IMR-90 (cell line): ENCODE data around the gene AGBL1. TPM values are rescaled to one million over a fixed set of nuclear protein-coding genes. Genes with fewer than 3 reads are reported as not detected.

ENCODE experiments used
- ATAC-seq: fragments of 200-7000 bp; cut with Tn5 transposase; 2 replicates; pipeline ENCODE4 v1.9.1; 2020; ENCODE audit warnings: low read depth, mild to moderate bottlenecking, moderate library complexity
- BruUV-seq: library from RNA; stranded (reverse); fragments of 400-500 nt; replicated peaks from 2 replicates; lab custom pipeline; 2021; lab: Mats Ljungman, UMichigan
- CTCF ChIA-PET: fragments of 300-600 bp; formaldehyde crosslinking; extraction: SDS; loops from one replicate; lab custom pipeline; 2021; ENCODE audit warnings: antibody characterized with exemption; lab: Yijun Ruan, JAX
- POLR2A ChIA-PET: fragments of 300-600 bp; sonication (Branson Sonifier 250); formaldehyde crosslinking; loops from one replicate; lab custom pipeline; 2022; ENCODE audit warnings: antibody characterized with exemption; ENCODE audit not compliant: unreplicated experiment; lab: Charles Lee
- DNase-seq: peaks from one replicate; pipeline ENCODE4 v3.0.0; 2013
- H2AFZ ChIP-seq: replicated peaks from 2 replicates; pipeline ENCODE3; 2013; ENCODE audit warnings: low read length, mild to moderate bottlenecking; ENCODE audit not compliant: poor library complexity
- H2AK5ac ChIP-seq: 2 replicates; pipeline ENCODE4 v1.6.1; 2013; ENCODE audit warnings: low read depth, low read length, inconsistent platforms
- H2AK9ac ChIP-seq: replicated peaks from 2 replicates; pipeline ENCODE3; 2013; ENCODE audit warnings: mild to moderate bottlenecking, low read depth, low read length, moderate library complexity; ENCODE audit not compliant: poor library complexity
- H2BK120ac ChIP-seq: 2 replicates; pipeline ENCODE4 v1.6.1; 2013; ENCODE audit warnings: low read depth, low read length, inconsistent platforms
- H2BK15ac ChIP-seq: 3 replicates; pipeline ENCODE4 v1.6.1; 2013; ENCODE audit warnings: low read depth, low read length, inconsistent platforms
- H2BK20ac ChIP-seq: 2 replicates; pipeline ENCODE4 v1.6.1; 2013; ENCODE audit warnings: low read depth, mild to moderate bottlenecking, inconsistent platforms, low read length, moderate library complexity
- H2BK5ac ChIP-seq: 2 replicates; pipeline ENCODE4 v1.6.1; 2013; ENCODE audit warnings: mild to moderate bottlenecking, low read depth, low read length, inconsistent platforms; ENCODE audit not compliant: poor library complexity, severe bottlenecking
- H3K14ac ChIP-seq: replicated peaks from 2 replicates; pipeline ENCODE4 v1.6.1; 2013; ENCODE audit warnings: low read depth, low read length, inconsistent platforms
- H3K18ac ChIP-seq: 2 replicates; pipeline ENCODE4 v1.6.1; 2013; ENCODE audit warnings: low read depth, low read length, control low read depth
- H3K23ac ChIP-seq: 2 replicates; pipeline ENCODE4 v1.6.1; 2013; ENCODE audit warnings: low read depth, low read length, inconsistent platforms
- H3K27ac ChIP-seq: 2 replicates; pipeline ENCODE4 v1.5.1; 2013; ENCODE audit warnings: mild to moderate bottlenecking, control low read depth, low read length; ENCODE audit not compliant: insufficient read depth
- H3K27me3 ChIP-seq: 2 replicates; pipeline ENCODE4 v1.6.1; 2013; ENCODE audit warnings: low read length; ENCODE audit not compliant: control insufficient read depth, insufficient read depth
- H3K36me3 ChIP-seq: 2 replicates; pipeline ENCODE4 v1.6.1; 2013; ENCODE audit warnings: low read length, mixed read lengths; ENCODE audit not compliant: control insufficient read depth, insufficient read depth
- H3K4ac ChIP-seq: 2 replicates; pipeline ENCODE4 v1.6.1; 2013; ENCODE audit warnings: low read depth, low read length, inconsistent platforms
- H3K4me1 ChIP-seq: 2 replicates; pipeline ENCODE4 v1.6.1; 2013; ENCODE audit warnings: low read length, mixed read lengths; ENCODE audit not compliant: control insufficient read depth, insufficient read depth
- H3K4me2 ChIP-seq: 2 replicates; pipeline ENCODE4 v1.6.1; 2013; ENCODE audit warnings: low read depth, mild to moderate bottlenecking, control low read depth, low read length, moderate library complexity
- H3K4me3 ChIP-seq: 2 replicates; pipeline ENCODE4 v1.5.1; 2013; ENCODE audit warnings: low read depth, mild to moderate bottlenecking, control low read depth, low read length, moderate library complexity; ENCODE audit not compliant: insufficient read depth
- H3K56ac ChIP-seq: 2 replicates; pipeline ENCODE4 v1.6.1; 2013; ENCODE audit warnings: low read length, inconsistent platforms; ENCODE audit not compliant: insufficient read depth; ENCODE audit errors: extremely low read depth
- H3K79me1 ChIP-seq, 2 experiments: 2 replicates each; pipeline ENCODE4 v1.6.1; 2013; ENCODE audit warnings: low read length in 2 of 2, inconsistent platforms in 1 of 2, low read depth in 1 of 2
- H3K9ac ChIP-seq: 2 replicates; pipeline ENCODE4 v1.6.1; 2013; ENCODE audit warnings: low read depth, low read length, control low read depth
- H3K9me1 ChIP-seq: 2 replicates; pipeline ENCODE4 v1.6.1; 2013; ENCODE audit warnings: low read length, inconsistent platforms; ENCODE audit not compliant: insufficient read depth
- H3K9me3 ChIP-seq: 2 replicates; pipeline ENCODE4 v1.6.1; 2013; ENCODE audit warnings: low read length; ENCODE audit not compliant: control insufficient read depth, insufficient read depth
- H4K20me1 ChIP-seq: 2 replicates; pipeline ENCODE4 v1.6.1; 2013; ENCODE audit warnings: low read length, inconsistent platforms; ENCODE audit not compliant: insufficient read depth
- H4K5ac ChIP-seq: 2 replicates; pipeline ENCODE4 v1.6.1; 2013; ENCODE audit warnings: mild to moderate bottlenecking, low read depth, low read length, control low read depth
- H4K8ac ChIP-seq, 2 experiments: 2 replicates each; pipeline ENCODE4 v1.6.1; 2013; ENCODE audit warnings: low read depth in 2 of 2, low read length in 2 of 2, control low read depth in 1 of 2, inconsistent platforms in 1 of 2
- H4K91ac ChIP-seq: 2 replicates; pipeline ENCODE4 v1.6.1; 2013; ENCODE audit warnings: low read depth, low read length, inconsistent platforms; ENCODE audit not compliant: insufficient read depth
- BHLHE40 ChIP-seq: fragments of 150-350 bp; IDR thresholded peaks from 2 replicates; pipeline ENCODE4 v1.6.1; 2016; ENCODE audit warnings: mild to moderate bottlenecking, low read depth, low read length
- CEBPB ChIP-seq: IDR thresholded peaks from 2 replicates; pipeline ENCODE4 v1.6.1; 2012; ENCODE audit warnings: low read depth, low read length, improper control_type of control experiment
- CHD1 ChIP-seq: IDR thresholded peaks from 2 replicates; pipeline ENCODE4 v1.6.1; 2012; ENCODE audit warnings: low read depth, low read length, improper control_type of control experiment
- FOS ChIP-seq: fragments of 150-350 bp; IDR thresholded peaks from 2 replicates; pipeline ENCODE4 v1.6.1; 2016; ENCODE audit warnings: low read depth, low read length
- MAFK ChIP-seq: IDR thresholded peaks from 2 replicates; pipeline ENCODE4 v1.6.1; 2012; ENCODE audit warnings: low read depth, low read length, improper control_type of control experiment
- MAZ ChIP-seq: IDR thresholded peaks from 2 replicates; pipeline ENCODE4 v1.6.1; 2012; ENCODE audit warnings: low read depth, mild to moderate bottlenecking, low read length, improper control_type of control experiment, moderate library complexity, borderline replicate concordance
- MXI1 ChIP-seq: IDR thresholded peaks from 2 replicates; pipeline ENCODE4 v1.6.1; 2012; ENCODE audit warnings: low read depth, mild to moderate bottlenecking, low read length, moderate library complexity, borderline replicate concordance
- NFE2L2 ChIP-seq: fragments of 150-350 bp; IDR thresholded peaks from 2 replicates; pipeline ENCODE4 v1.6.1; 2016; ENCODE audit warnings: low read depth, mild to moderate bottlenecking, low read length
- POLR2A ChIP-seq: IDR thresholded peaks from 2 replicates; pipeline ENCODE4 v1.6.1; 2012; ENCODE audit warnings: mild to moderate bottlenecking, low read depth, low read length
- RAD21 ChIP-seq: IDR thresholded peaks from 2 replicates; pipeline ENCODE4 v1.6.1; 2012; ENCODE audit warnings: low read length, improper control_type of control experiment
- RCOR1 ChIP-seq: IDR thresholded peaks from 2 replicates; pipeline ENCODE4 v1.6.1; 2012; ENCODE audit warnings: mild to moderate bottlenecking, low read length, improper control_type of control experiment; ENCODE audit not compliant: insufficient replicate concordance
- RFX5 ChIP-seq: IDR thresholded peaks from 2 replicates; pipeline ENCODE4 v1.8.0; 2012; ENCODE audit warnings: low read depth, mild to moderate bottlenecking, low read length, moderate library complexity
- SMC3 ChIP-seq: fragments of 150-350 bp; IDR thresholded peaks from 2 replicates; pipeline ENCODE4 v1.6.1; 2016; ENCODE audit warnings: low read depth, mild to moderate bottlenecking, antibody characterized with exemption, low read length, moderate library complexity
- USF2 ChIP-seq: fragments of 150-350 bp; IDR thresholded peaks from 2 replicates; pipeline ENCODE4 v1.6.1; 2017; ENCODE audit warnings: mild to moderate bottlenecking, antibody characterized with exemption, low read length, low read depth
- WGBS, 2 experiments: methylation state at CpG; one replicate each; pipeline versions ENCODE4 v1.1.5 to v1.1.7; 2013; ENCODE audit warnings: missing lambda C conversion rate in 2 of 2; ENCODE audit not compliant: insufficient read length in 1 of 2; ENCODE audit errors: extremely low coverage in 2 of 2; 5-methylcytosine and 5-hydroxymethylcytosine counted together
- dilution Hi-C: fragments of 300-500 bp; cut with HindIII; formaldehyde crosslinking; loops from one replicate; pipeline ENCODE4 v1.14.3; 2018; ENCODE audit warnings: low sequenced_read_pairs; ENCODE audit not compliant: unreplicated experiment
- in situ Hi-C: fragments of 300-500 bp; cut with MboI; formaldehyde crosslinking; loops from 3 replicates; pipeline ENCODE4 v1.14.3; 2019; ENCODE audit warnings: low sequenced_read_pairs, inconsistent platforms, mixed read lengths
- intact Hi-C: fragments of 100-400 bp; cut with micrococcal nuclease; formaldehyde crosslinking; loops from 2 replicates; pipeline ENCODE4 v1.10.0; 2022
- polyA plus RNA-seq, 3 experiments: library from polyadenylated mRNA; depleted of rRNA; stranded (reverse); fragments of >200 nt; gene quantifications; 2 replicates each; pipeline ENCODE4 v1.2.3, GENCODE V29; 2012; ENCODE audit warnings: low replicate concordance in 1 of 3
- total RNA-seq: library from RNA; depleted of rRNA; stranded (reverse); fragments of >200 nt; gene quantifications from 2 replicates; pipeline ENCODE4 v1.2.3, GENCODE V29; 2012
- TF ChIP-seq, protein P1 (sequence below): conservative IDR thresholded peaks from 2 replicates; pipeline ENCODE4 v1.5.1; 2012; ENCODE audit warnings: mild to moderate bottlenecking, low read depth, low read length, improper control_type of control experiment
- TF ChIP-seq, protein P2 (sequence below): fragments of 150-350 bp; IDR thresholded peaks from 2 replicates; pipeline ENCODE4 v1.6.1; 2016; ENCODE audit warnings: low read depth, mild to moderate bottlenecking, low read length, moderate library complexity, borderline replicate concordance

The AGBL1 gene
- total and polyA plus RNA-seq, 2 of the 4 experiments (the other 2 are of a cell fraction) = not detected

DNA sequence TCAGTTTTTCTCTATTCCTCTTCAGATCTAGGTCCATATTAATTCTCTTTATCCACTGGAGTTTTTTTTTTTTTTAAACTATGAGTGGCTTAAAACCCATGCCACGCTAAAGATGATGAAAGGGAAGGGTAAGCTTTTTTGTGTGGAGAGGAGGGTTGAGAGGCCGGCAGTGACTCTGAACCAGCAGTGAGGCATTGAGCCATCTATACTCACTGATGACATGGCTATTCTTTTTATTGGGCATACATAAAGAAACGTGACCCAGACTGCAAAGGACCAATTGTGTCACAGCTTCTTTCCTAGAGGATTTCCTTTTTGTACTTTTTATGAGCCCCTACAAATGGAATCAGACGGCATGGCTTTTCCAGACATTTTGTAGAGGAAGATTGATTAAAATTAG is 662.2 kb downstream of the AGBL1 start:
- dilution Hi-C loops = no loop called here
- no peaks in the 10 kb centered on the region for H3K79me1 ChIP-seq
- no peak for TF ChIP-seq MAFK
- TF ChIP-seq CEBPB = no peak
- TF ChIP-seq POLR2A = no peak
- no peak for TF ChIP-seq SMC3
- TF ChIP-seq FOS = no peak
- TF ChIP-seq RCOR1 = no peak
- TF ChIP-seq MAZ = no peak
- no peak for TF ChIP-seq BHLHE40
- TF ChIP-seq MXI1 = no peak
- no peak for TF ChIP-seq USF2
- TF ChIP-seq, protein P1, sequence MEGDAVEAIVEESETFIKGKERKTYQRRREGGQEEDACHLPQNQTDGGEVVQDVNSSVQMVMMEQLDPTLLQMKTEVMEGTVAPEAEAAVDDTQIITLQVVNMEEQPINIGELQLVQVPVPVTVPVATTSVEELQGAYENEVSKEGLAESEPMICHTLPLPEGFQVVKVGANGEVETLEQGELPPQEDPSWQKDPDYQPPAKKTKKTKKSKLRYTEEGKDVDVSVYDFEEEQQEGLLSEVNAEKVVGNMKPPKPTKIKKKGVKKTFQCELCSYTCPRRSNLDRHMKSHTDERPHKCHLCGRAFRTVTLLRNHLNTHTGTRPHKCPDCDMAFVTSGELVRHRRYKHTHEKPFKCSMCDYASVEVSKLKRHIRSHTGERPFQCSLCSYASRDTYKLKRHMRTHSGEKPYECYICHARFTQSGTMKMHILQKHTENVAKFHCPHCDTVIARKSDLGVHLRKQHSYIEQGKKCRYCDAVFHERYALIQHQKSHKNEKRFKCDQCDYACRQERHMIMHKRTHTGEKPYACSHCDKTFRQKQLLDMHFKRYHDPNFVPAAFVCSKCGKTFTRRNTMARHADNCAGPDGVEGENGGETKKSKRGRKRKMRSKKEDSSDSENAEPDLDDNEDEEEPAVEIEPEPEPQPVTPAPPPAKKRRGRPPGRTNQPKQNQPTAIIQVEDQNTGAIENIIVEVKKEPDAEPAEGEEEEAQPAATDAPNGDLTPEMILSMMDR = no peak
- TF ChIP-seq, protein P2, sequence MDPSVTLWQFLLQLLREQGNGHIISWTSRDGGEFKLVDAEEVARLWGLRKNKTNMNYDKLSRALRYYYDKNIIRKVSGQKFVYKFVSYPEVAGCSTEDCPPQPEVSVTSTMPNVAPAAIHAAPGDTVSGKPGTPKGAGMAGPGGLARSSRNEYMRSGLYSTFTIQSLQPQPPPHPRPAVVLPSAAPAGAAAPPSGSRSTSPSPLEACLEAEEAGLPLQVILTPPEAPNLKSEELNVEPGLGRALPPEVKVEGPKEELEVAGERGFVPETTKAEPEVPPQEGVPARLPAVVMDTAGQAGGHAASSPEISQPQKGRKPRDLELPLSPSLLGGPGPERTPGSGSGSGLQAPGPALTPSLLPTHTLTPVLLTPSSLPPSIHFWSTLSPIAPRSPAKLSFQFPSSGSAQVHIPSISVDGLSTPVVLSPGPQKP = no peak
- no peak for TF ChIP-seq CHD1
- no peak for TF ChIP-seq RAD21
- no peak for TF ChIP-seq NFE2L2
- TF ChIP-seq RFX5 = no peak
- no peaks in the 10 kb centered on the region for H4K20me1 ChIP-seq
- H2BK120ac ChIP-seq = no peak overlapping the region
- H3K4me2 ChIP-seq = no peak overlapping the region
- H3K36me3 ChIP-seq = no peaks in the 10 kb centered on the region
- no peak overlapping the region for H3K27ac ChIP-seq
- no peaks in the 10 kb centered on the region for H3K4me1 ChIP-seq
- BruUV-seq = no TSS peak
- in situ Hi-C loops = no loop called here
- no peak overlapping the region for H3K14ac ChIP-seq
- H3K4me3 ChIP-seq = no peak overlapping the region
- no peak overlapping the region for H2BK20ac ChIP-seq
- no peak overlapping the region for H2BK15ac ChIP-seq
- DNase-seq = no peak
- CTCF ChIA-PET = no interaction called here
- ATAC-seq = no peak
- POLR2A ChIA-PET = no interaction called here
- H3K56ac ChIP-seq = no peak overlapping the region
- H4K91ac ChIP-seq = no peak overlapping the region
- no peak overlapping the region for H3K9ac ChIP-seq
- no peak overlapping the region for H2AK5ac ChIP-seq
- H2AFZ ChIP-seq = no peak overlapping the region
- intact Hi-C loops = no loop called here
- H2AK9ac ChIP-seq = no peak overlapping the region
- no peaks in the 10 kb centered on the region for H3K9me1 ChIP-seq
- H3K4ac ChIP-seq = no peak overlapping the region
- peaks cover 7% of the 10 kb centered on the region for H3K9me3 ChIP-seq
- H3K18ac ChIP-seq = no peak overlapping the region
- no peak overlapping the region for H4K8ac ChIP-seq
- H3K27me3 ChIP-seq = no peaks in the 10 kb centered on the region
- WGBS, 2 experiments = no CpG with 5 or more reads among the region's 4 CpGs
- no peak overlapping the region for H3K23ac ChIP-seq
- H2BK5ac ChIP-seq = no peak overlapping the region
- H4K5ac ChIP-seq = no peak overlapping the region
